Gastrocnemius medialis (tissue), 4 donors: ENCODE measurements around the gene PPIL1.

ENCODE experiments used
- POLR2A ChIP-seq, 2 donors: fragments of 450-650 bp; IDR thresholded peaks; one replicate each; pipeline ENCODE4 v1.6.1; 2017; ENCODE audit warnings: antibody characterized with exemption in 2 of 2, mild to moderate bottlenecking in 2 of 2, moderate library complexity in 2 of 2
- TF ChIP-seq, protein P1 (sequence below), 5 experiments: fragments of 450-650 bp in 3 of 5; fragments of 200-600 bp in 2 of 5; sonication (generic) in 2 of 5; IDR thresholded peaks in 4 of 5; conservative IDR thresholded peaks in 1 of 5; 1 replicate in 4 of 5; 2 replicates in 1 of 5; pipeline ENCODE4 v1.5.1; 2016 to 2019; ENCODE audit warnings: antibody characterized with exemption in 5 of 5, mild to moderate bottlenecking in 3 of 5, moderate library complexity in 3 of 5

DNA sequence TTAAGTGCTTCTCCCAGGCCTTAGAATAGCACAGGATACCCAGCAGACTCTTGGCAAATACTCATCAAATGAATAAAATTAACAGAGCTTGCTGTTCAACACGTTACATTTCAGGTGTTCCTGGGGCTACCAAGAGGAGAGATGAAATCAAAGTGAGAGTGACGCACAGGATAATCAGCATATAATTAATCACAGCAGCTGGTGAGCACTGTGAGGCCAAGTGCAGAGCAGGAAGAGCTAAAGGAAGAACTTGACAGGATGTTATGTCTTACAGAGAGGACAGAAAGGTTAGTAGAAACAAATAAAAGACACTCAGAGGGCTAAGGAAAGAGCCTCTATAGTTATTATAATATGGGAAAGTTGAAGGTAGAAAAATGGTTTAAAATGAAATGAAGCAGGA is 8.8 kb downstream of the PPIL1 start:
- TF ChIP-seq, protein P1, sequence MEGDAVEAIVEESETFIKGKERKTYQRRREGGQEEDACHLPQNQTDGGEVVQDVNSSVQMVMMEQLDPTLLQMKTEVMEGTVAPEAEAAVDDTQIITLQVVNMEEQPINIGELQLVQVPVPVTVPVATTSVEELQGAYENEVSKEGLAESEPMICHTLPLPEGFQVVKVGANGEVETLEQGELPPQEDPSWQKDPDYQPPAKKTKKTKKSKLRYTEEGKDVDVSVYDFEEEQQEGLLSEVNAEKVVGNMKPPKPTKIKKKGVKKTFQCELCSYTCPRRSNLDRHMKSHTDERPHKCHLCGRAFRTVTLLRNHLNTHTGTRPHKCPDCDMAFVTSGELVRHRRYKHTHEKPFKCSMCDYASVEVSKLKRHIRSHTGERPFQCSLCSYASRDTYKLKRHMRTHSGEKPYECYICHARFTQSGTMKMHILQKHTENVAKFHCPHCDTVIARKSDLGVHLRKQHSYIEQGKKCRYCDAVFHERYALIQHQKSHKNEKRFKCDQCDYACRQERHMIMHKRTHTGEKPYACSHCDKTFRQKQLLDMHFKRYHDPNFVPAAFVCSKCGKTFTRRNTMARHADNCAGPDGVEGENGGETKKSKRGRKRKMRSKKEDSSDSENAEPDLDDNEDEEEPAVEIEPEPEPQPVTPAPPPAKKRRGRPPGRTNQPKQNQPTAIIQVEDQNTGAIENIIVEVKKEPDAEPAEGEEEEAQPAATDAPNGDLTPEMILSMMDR (IDR thresholded peaks at IDR 0.05 in 4 of 5, conservative IDR thresholded peaks at IDR 0.05 in 1 of 5), result no peak
- no peak for TF ChIP-seq POLR2A (IDR thresholded peaks at IDR 0.05)
